22Rv1 (cell line): ENCODE measurements around the gene LENG9.

ENCODE experiments used
- ZFX ChIP-seq: fragments of 450-650 bp; IDR thresholded peaks from 2 replicates; pipeline ENCODE4 v1.6.1; 2017; ENCODE audit warnings: antibody characterized with exemption, borderline replicate concordance
- TF ChIP-seq, protein P1 (sequence below): fragments of 450-650 bp; IDR thresholded peaks from 2 replicates; pipeline ENCODE4 v1.5.1; 2017; ENCODE audit warnings: mild to moderate bottlenecking

DNA sequence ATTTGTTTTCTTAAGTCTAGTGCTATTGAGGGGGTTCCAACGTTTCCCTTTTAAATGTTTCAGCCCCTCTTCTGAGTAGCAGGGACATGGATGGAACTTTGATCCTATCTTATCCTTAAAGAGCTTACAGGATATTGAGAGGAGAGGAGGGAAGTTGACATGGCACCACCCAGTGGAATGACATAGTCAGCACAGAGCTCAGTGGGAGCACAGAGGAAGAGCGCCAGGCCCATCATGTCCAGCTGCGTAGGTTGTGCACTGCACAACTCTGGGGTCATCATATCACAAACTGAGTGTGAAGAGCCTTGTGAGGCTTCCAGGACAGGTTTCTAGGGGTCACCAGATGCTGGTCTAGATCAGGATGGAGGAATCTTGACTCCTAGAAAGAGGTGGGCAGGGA, 14.1 kb upstream of the LENG9 start:
- TF ChIP-seq, protein P1, sequence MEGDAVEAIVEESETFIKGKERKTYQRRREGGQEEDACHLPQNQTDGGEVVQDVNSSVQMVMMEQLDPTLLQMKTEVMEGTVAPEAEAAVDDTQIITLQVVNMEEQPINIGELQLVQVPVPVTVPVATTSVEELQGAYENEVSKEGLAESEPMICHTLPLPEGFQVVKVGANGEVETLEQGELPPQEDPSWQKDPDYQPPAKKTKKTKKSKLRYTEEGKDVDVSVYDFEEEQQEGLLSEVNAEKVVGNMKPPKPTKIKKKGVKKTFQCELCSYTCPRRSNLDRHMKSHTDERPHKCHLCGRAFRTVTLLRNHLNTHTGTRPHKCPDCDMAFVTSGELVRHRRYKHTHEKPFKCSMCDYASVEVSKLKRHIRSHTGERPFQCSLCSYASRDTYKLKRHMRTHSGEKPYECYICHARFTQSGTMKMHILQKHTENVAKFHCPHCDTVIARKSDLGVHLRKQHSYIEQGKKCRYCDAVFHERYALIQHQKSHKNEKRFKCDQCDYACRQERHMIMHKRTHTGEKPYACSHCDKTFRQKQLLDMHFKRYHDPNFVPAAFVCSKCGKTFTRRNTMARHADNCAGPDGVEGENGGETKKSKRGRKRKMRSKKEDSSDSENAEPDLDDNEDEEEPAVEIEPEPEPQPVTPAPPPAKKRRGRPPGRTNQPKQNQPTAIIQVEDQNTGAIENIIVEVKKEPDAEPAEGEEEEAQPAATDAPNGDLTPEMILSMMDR: 0 out of 2 replicates have a peak, but pooled peaks have one; percentile 6
- TF ChIP-seq ZFX: no peak
